ENCODE results near the gene UXS1.

DNA sequence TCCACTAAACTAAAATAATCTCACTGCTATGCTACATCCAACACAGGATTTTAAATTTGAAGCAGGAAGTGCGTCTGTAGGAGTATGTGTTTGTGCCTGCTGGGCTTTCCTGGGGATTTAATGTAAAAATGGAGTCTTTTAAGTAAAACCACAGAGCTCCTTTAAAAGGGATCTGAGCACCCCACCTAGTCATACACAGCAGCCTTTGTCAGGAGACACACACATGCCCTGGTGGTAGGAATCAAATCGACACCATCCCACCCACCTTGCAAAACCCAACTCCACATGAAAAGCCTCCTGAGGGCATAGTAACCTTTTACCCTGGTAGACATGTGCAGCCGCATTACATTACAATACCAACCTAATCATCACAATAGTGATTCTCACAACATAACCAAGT lies 29.1 kb downstream of the UXS1 start:
- TF ChIP-seq, protein P1, sequence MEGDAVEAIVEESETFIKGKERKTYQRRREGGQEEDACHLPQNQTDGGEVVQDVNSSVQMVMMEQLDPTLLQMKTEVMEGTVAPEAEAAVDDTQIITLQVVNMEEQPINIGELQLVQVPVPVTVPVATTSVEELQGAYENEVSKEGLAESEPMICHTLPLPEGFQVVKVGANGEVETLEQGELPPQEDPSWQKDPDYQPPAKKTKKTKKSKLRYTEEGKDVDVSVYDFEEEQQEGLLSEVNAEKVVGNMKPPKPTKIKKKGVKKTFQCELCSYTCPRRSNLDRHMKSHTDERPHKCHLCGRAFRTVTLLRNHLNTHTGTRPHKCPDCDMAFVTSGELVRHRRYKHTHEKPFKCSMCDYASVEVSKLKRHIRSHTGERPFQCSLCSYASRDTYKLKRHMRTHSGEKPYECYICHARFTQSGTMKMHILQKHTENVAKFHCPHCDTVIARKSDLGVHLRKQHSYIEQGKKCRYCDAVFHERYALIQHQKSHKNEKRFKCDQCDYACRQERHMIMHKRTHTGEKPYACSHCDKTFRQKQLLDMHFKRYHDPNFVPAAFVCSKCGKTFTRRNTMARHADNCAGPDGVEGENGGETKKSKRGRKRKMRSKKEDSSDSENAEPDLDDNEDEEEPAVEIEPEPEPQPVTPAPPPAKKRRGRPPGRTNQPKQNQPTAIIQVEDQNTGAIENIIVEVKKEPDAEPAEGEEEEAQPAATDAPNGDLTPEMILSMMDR (conservative IDR thresholded peaks at IDR 0.05; ENCODE audit: low read length): no peak
- no peak for TF ChIP-seq EZH2phosphoT487 (IDR thresholded peaks at IDR 0.05; ENCODE audit: borderline replicate concordance, low read depth, low read length)
